Sciatic nerve (tissue), 2 donors: Measurements from ENCODE around the gene SEC31A. TPM values are rescaled to one million over a fixed set of nuclear protein-coding genes. Genes with fewer than 3 reads are reported as not detected.

Experiments used
- ATAC-seq: fragments of 200-7000 bp; cut with Tn5 transposase; one replicate; pipeline ENCODE4 v1.9.1; 2020; ENCODE audit warnings: mild to moderate bottlenecking, moderate library complexity
- DNase-seq: peaks from one replicate; pipeline ENCODE4 v3.0.0-alpha.2; 2020; ENCODE audit warnings: low spot score
- intact Hi-C: fragments of 100-400 bp; cut with DNase I; formaldehyde crosslinking; loops from one replicate; pipeline ENCODE4 v1.14.2; 2022
- total RNA-seq: library from RNA; stranded (reverse); fragmentation: NEBNext Ultra II Directional; extraction: Animal tissue kit (Norgen Biotek cat#: 25700); gene quantifications from one replicate; pipeline ENCODE4 v1.2.1, GENCODE V29; 2021
- donor health status: DM: no; HTN: no; CAD: no.
- donor health status: DM: no; HTN: no; CAD: no.

The SEC31A gene
- total RNA-seq, 1 donor from 2014 or later, result 286 TPM

GRCh38 chr4:82809619-82810018, 81.3 kb downstream of the SEC31A start:
- DNase-seq (no peak), ATAC-seq (no peak)
- intact Hi-C loops, result loop anchor here (5.0 kb wide), 1 partner anchor 182 kb away; no protein-coding TSS in a partner anchor

- intact Hi-C loops, result loop anchor here (5.0 kb wide), 1 partner anchor 421 kb away; no protein-coding TSS in a partner anchor
- DNase-seq (no peak), ATAC-seq (no peak)
Measured at GRCh38 chr4:82803746-82804145, 87.2 kb downstream of the SEC31A start.

GRCh38 chr4:82802911-82803310, 88.0 kb downstream of the SEC31A start:
- DNase-seq, result no peak
- intact Hi-C loops, result loop anchor here (5.0 kb wide), 1 partner anchor 421 kb away; no protein-coding TSS in a partner anchor
- no peak for ATAC-seq

GRCh38 chr4:82801910-82802521, 88.9 kb downstream of the SEC31A start:
- ATAC-seq (no peak), DNase-seq (no peak)
- intact Hi-C loops, result loop anchor here (5.0 kb wide), 1 partner anchor 420 kb away; no protein-coding TSS in a partner anchor

- ATAC-seq, result peak; percentile 24
- intact Hi-C loops, result no loop called here
Measured at GRCh38 chr4:82799006-82799881, 91.7 kb downstream of the SEC31A start.

GRCh38 chr4:82798168-82799005, 92.6 kb downstream of the SEC31A start, which contains the start of gene SCD5:
SCD5 (minus strand) TSS chr4:82798796; CDS start chr4:82798537, 259 bp downstream.
- intact Hi-C loops, result no loop called here
- DNase-seq (peak; percentile 85), ATAC-seq (peak; percentile 95)

More at GRCh38 chr4:82799006-82799881, 91.7 kb downstream of the SEC31A start:
- DNase-seq, result no peak

- DNase-seq (peak; percentile 66), ATAC-seq (peak; percentile 25)
- intact Hi-C loops, result no loop called here
Measured at GRCh38 chr4:82797405-82798111, 93.4 kb downstream of the SEC31A start.

GRCh38 chr4:82797040-82797404, 93.9 kb downstream of the SEC31A start:
- intact Hi-C loops, result no loop called here
- ATAC-seq, result peak; percentile 8
- no peak for DNase-seq

- no peak for ATAC-seq
- DNase-seq, result no peak
- intact Hi-C loops, result no loop called here
Measured at GRCh38 chr4:82792912-82793649, 97.9 kb downstream of the SEC31A start.

- ATAC-seq (no peak), DNase-seq (no peak)
- intact Hi-C loops, result no loop called here
Measured at GRCh38 chr4:82791179-82791578, 99.8 kb downstream of the SEC31A start.

GRCh38 chr4:82790060-82790660, 100.8 kb downstream of the SEC31A start:
- peak; percentile 16 for ATAC-seq
- intact Hi-C loops, result no loop called here
- DNase-seq, result no peak

GRCh38 chr4:82789025-82789776, 101.8 kb downstream of the SEC31A start:
- DNase-seq (no peak), ATAC-seq (peak; percentile 20)
- intact Hi-C loops, result no loop called here

GRCh38 chr4:82787342-82787741, 103.6 kb downstream of the SEC31A start:
- intact Hi-C loops, result no loop called here
- ATAC-seq (peak; percentile 17), DNase-seq (no peak)

- ATAC-seq (no peak), DNase-seq (no peak)
- intact Hi-C loops, result no loop called here
Measured at GRCh38 chr4:82786828-82787227, 104.1 kb downstream of the SEC31A start.

GRCh38 chr4:82785611-82786400, 105.1 kb downstream of the SEC31A start:
- ATAC-seq, result no peak
- intact Hi-C loops, result no loop called here
- DNase-seq, result no peak
